Measurements from ENCODE around the gene FUT2. TPM values are rescaled to one million over a fixed set of nuclear protein-coding genes. Genes with fewer than 3 reads are reported as not detected.

Gene FUT2
- total and polyA plus RNA-seq, 2 of the 13 experiments (the other 11 are each of a cell fraction or from before 2014, with no cell fraction given) = 0.07 TPM; not detected in 1

DNA sequence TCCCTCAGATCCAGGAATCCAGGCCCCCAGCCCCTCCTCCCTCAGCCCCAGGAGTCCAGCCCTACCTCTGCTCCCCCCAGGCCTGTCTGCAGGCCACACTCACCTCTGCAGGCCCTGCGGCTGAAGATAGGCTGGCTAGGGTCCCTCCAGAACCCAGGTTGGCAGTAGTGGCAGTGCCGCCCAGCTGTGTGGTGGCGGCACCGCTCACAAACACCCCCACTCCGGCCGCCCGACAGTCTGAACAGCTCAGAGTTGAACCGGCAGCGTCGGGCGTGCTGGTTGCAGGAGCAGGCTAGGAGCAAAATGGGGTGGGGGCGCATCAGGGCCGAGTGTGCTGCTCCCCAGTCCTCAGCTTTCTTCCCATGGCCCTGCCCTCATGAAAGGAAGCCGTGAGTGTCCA, 31.3 kb upstream of the FUT2 start:
- H3K4me3 ChIP-seq (replicated peaks in 1 of 3; ENCODE audit: insufficient read depth in 1 of 3, low read depth in 2 of 3, low read length in 3 of 3) = no peak overlapping the region
- intact Hi-C loops (cut with micrococcal nuclease; ENCODE audit: unreplicated experiment) (no loop called here), in situ Hi-C loops (cut with HindIII; ENCODE audit: extremely low pct_ligation_motif_present, low pct_unique_long_range_greater_than_20kb) (no loop called here)
- no TSS peak for BruUV-seq (replicated peaks)
- no peaks in the 10 kb centered on the region for H3K4me1 ChIP-seq (ENCODE audit: insufficient read depth, low read length)
- H3K4me2 ChIP-seq (ENCODE audit: low read depth, low read length) = no peak overlapping the region
- H4K20me1 ChIP-seq (ENCODE audit: insufficient read depth, low read length) = no peaks in the 10 kb centered on the region
- FAIRE-seq = no peak
- no peak overlapping the region for H3K27ac ChIP-seq (ENCODE audit: extremely low read length, insufficient read depth, low read length)
- ChIA-PET POLR2A (no interaction called here), CTCF (ENCODE audit: low intra/inter-chr PET ratio, low total read pairs) (no interaction called here)
- no peaks in the 10 kb centered on the region for H3K9me3 ChIP-seq (ENCODE audit: low read length)
- H3K79me2 ChIP-seq (ENCODE audit: insufficient read depth, low read length) = no peaks in the 10 kb centered on the region
- no peak overlapping the region for H2AFZ ChIP-seq (ENCODE audit: low read length)
- no peak for DNase-seq (ENCODE audit: low spot score)
- no peak overlapping the region for H3K9ac ChIP-seq (ENCODE audit: insufficient read depth, low read depth, low read length)
- no peak; the same call in 2 of the 3 replicates for ATAC-seq
- H3K27me3 ChIP-seq (ENCODE audit: control insufficient read depth in 1 of 2, insufficient read depth in 2 of 2, low read length in 2 of 2) = peaks cover 1 to 6% of the 10 kb centered on the region in 2 experiments; a peak in 2 of 5 replicates
- H3K36me3 ChIP-seq (replicated peaks in 1 of 2; ENCODE audit: control insufficient read depth in 1 of 2, insufficient read depth in 2 of 2, low read length in 2 of 2) = no peaks in the 10 kb centered on the region
- WGBS (ENCODE audit: low lambda C conversion rate) = 49% methylated on average over 3 of the region's 14 CpGs
- TF ChIP-seq ZSCAN21 (CRISPR knock-in tag; IDR thresholded peaks at IDR 0.05; ENCODE audit: borderline replicate concordance) (no peak), RNF2 (conservative IDR thresholded peaks at IDR 0.05; ENCODE audit: low read depth) (no peak), MAFK (conservative IDR thresholded peaks at IDR 0.05 in 1 of 2, IDR thresholded peaks at IDR 0.05 in 1 of 2; ENCODE audit: low read length in 2 of 2) (no peak), ZNF652 (CRISPR knock-in tag; IDR thresholded peaks at IDR 0.05; ENCODE audit: borderline replicate concordance, low read depth) (no peak)

DNA sequence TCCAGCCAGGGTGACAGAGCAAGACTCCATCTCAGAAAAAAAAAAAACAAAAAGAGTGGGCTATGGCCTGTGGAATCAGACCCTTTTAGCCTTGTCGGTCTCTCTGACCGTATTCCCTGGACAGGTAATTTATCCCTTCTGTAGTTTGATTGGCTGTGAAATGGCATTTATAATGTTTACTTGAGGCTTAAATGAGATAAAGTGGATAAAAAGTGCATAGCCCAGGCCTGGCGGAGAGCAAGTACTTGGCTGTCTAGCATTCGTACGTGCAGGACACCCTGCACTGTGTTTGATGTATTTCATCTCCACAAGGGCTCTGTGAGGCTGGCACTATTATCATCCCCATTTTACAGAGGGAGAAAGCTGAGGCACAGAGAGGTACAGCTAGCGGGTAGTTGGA, 30.0 kb upstream of the FUT2 start:
- in situ Hi-C loops (cut with HindIII; ENCODE audit: extremely low pct_ligation_motif_present, low pct_unique_long_range_greater_than_20kb) = no loop called here
- CTCF ChIA-PET (ENCODE audit: low intra/inter-chr PET ratio, low total read pairs) = no interaction called here

More for the DNA sequence above, 30.0 kb upstream of the FUT2 start:
- ATAC-seq = no peak
- no peak for DNase-seq (ENCODE audit: low spot score)
- H4K20me1 ChIP-seq (ENCODE audit: insufficient read depth, low read length) = no peaks in the 10 kb centered on the region
- TF ChIP-seq, protein P1, sequence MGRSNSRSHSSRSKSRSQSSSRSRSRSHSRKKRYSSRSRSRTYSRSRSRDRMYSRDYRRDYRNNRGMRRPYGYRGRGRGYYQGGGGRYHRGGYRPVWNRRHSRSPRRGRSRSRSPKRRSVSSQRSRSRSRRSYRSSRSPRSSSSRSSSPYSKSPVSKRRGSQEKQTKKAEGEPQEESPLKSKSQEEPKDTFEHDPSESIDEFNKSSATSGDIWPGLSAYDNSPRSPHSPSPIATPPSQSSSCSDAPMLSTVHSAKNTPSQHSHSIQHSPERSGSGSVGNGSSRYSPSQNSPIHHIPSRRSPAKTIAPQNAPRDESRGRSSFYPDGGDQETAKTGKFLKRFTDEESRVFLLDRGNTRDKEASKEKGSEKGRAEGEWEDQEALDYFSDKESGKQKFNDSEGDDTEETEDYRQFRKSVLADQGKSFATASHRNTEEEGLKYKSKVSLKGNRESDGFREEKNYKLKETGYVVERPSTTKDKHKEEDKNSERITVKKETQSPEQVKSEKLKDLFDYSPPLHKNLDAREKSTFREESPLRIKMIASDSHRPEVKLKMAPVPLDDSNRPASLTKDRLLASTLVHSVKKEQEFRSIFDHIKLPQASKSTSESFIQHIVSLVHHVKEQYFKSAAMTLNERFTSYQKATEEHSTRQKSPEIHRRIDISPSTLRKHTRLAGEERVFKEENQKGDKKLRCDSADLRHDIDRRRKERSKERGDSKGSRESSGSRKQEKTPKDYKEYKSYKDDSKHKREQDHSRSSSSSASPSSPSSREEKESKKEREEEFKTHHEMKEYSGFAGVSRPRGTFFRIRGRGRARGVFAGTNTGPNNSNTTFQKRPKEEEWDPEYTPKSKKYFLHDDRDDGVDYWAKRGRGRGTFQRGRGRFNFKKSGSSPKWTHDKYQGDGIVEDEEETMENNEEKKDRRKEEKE (IDR thresholded peaks at IDR 0.05) = no peak
- TF ChIP-seq ZNF629 (CRISPR knock-in tag; conservative IDR thresholded peaks at IDR 0.05) = peak; percentile 34; the same call in 1 of the 2 replicates
- no peak overlapping the region for H3K4me2 ChIP-seq (ENCODE audit: low read depth, low read length)
- H3K36me3 ChIP-seq (replicated peaks in 1 of 2; ENCODE audit: control insufficient read depth in 1 of 2, insufficient read depth in 2 of 2, low read length in 2 of 2) = no peaks in the 10 kb centered on the region
- intact Hi-C loops (cut with micrococcal nuclease; ENCODE audit: unreplicated experiment) = no loop called here
- 49% methylated on average over 3 of the region's 6 CpGs for WGBS (ENCODE audit: low lambda C conversion rate)
- POLR2A ChIA-PET = no interaction called here
- peaks cover 1 to 6% of the 10 kb centered on the region in 2 experiments; a peak in 2 of 5 replicates for H3K27me3 ChIP-seq (ENCODE audit: control insufficient read depth in 1 of 2, insufficient read depth in 2 of 2, low read length in 2 of 2)
- H3K27ac ChIP-seq (ENCODE audit: extremely low read length, insufficient read depth, low read length) = no peak overlapping the region
- H3K9ac ChIP-seq (ENCODE audit: insufficient read depth, low read depth, low read length) = no peak overlapping the region
- BruUV-seq (replicated peaks) = no TSS peak
- no peaks in the 10 kb centered on the region for H3K79me2 ChIP-seq (ENCODE audit: insufficient read depth, low read length)
- H2AFZ ChIP-seq (ENCODE audit: low read length) = no peak overlapping the region
- FAIRE-seq = no peak
- no peak overlapping the region for H3K4me3 ChIP-seq (replicated peaks in 1 of 3; ENCODE audit: insufficient read depth in 1 of 3, low read depth in 2 of 3, low read length in 3 of 3)
- H3K4me1 ChIP-seq (ENCODE audit: insufficient read depth, low read length) = peaks cover 3% of the 10 kb centered on the region
- no peaks in the 10 kb centered on the region for H3K9me3 ChIP-seq (ENCODE audit: low read length)
